VCaP (cell line): ENCODE data around the gene RPLP2.
A peak's percentile ranks its signal among the peaks of the same experiment; 100 is the strongest.

Source experiments
- H3K27ac ChIP-seq: fragments of 450-650 bp; 2 replicates; pipeline ENCODE4 v1.5.1; 2017
- TF ChIP-seq, protein P1 (sequence below): fragments of 450-650 bp; conservative IDR thresholded peaks from 2 replicates; pipeline ENCODE4 v1.5.1; 2017; ENCODE audit warnings: mild to moderate bottlenecking, moderate library complexity

Gene RPLP2

DNA sequence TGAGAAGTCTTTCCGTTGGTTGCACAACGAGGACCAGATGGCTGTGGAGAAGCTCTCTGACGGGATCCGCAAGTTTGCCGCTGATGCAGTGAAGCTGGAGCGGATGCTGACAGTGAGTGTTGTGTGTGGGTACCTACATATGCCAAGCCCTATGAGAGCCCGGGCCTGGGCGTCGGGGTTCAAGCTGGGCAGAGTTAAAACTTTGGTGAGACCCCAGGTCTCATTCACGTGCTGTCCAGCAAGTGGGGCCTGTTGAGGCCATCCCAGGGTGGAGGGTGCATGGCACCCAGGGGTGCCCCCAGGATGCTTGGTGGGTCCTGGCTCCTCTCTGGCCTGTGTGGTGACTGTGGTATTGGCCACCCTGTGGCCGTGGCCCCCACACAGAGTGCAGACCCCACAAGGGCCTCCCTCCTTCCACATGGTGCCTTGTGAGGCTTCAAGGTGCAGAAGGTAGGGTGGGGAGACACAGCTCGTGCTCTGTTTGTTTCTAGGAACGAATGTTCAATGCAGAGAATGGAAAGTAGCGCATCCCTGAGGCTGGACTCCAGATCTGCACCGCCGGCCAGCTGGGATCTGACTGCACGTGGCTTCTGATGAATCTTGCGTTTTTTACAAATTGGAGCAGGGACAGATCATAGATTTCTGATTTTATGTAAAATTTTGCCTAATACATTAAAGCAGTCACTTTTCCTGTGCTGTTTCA is 45.3 kb upstream of the RPLP2 start:
- TF ChIP-seq, protein P1, sequence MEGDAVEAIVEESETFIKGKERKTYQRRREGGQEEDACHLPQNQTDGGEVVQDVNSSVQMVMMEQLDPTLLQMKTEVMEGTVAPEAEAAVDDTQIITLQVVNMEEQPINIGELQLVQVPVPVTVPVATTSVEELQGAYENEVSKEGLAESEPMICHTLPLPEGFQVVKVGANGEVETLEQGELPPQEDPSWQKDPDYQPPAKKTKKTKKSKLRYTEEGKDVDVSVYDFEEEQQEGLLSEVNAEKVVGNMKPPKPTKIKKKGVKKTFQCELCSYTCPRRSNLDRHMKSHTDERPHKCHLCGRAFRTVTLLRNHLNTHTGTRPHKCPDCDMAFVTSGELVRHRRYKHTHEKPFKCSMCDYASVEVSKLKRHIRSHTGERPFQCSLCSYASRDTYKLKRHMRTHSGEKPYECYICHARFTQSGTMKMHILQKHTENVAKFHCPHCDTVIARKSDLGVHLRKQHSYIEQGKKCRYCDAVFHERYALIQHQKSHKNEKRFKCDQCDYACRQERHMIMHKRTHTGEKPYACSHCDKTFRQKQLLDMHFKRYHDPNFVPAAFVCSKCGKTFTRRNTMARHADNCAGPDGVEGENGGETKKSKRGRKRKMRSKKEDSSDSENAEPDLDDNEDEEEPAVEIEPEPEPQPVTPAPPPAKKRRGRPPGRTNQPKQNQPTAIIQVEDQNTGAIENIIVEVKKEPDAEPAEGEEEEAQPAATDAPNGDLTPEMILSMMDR = no peak
- no peak overlapping the region; the same call in 1 of the 2 replicates for H3K27ac ChIP-seq

DNA sequence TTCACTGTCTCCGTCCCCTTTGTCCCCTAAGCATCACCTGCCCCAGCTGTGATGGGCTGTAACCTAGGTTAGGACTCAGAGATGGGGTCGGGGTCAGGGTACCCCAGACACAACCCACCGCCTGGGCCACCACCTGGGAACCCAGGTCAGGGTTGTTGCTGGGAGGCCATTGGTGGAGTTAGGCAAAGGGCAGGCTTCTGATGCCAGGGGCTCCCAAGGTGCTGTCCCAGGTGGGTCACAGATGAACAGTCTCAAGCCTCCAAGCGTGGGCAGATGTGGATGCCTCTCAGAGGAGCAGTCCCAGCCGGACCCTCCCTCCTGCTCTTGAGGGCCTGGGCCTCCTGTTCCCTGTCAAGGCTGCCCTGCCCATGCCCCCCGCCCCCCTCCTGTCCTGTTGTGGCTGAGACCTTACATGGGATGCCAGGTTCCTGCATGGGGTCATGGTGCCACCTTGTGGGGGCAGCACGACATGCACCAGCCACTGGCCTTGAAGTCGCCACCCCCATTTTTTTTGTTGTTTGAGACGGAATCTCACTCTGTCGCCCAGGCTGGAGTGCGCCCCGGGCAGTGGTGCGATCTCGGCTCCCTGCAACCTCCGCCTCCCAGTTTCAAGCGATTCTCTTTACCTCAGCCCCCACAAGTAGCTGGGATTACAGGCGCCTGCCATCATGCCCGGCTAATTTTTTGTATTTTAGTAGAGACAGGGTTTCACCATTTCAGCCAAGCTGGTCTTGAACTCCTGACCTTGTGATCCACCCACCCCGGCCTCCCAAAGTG is 44.6 kb upstream of the RPLP2 start:
- no peak overlapping the region for H3K27ac ChIP-seq
- TF ChIP-seq, protein P1 = peak; percentile 77

DNA sequence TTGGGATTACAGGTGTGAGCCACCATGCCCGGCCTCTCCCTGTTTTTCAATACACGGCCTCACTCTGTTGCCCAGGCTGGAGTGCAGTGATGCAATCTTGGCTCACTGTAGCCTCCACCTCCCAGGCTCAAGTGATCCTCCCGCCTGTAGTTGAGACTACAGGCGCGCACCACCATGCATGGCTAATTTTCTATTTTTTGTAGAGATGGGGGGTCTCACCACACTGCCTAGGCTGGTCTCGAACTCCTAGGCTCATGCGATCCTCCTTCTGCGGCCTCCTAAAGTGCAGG is 44.0 kb upstream of the RPLP2 start:
- TF ChIP-seq, protein P1 = no peak
- H3K27ac ChIP-seq = no peak overlapping the region

DNA sequence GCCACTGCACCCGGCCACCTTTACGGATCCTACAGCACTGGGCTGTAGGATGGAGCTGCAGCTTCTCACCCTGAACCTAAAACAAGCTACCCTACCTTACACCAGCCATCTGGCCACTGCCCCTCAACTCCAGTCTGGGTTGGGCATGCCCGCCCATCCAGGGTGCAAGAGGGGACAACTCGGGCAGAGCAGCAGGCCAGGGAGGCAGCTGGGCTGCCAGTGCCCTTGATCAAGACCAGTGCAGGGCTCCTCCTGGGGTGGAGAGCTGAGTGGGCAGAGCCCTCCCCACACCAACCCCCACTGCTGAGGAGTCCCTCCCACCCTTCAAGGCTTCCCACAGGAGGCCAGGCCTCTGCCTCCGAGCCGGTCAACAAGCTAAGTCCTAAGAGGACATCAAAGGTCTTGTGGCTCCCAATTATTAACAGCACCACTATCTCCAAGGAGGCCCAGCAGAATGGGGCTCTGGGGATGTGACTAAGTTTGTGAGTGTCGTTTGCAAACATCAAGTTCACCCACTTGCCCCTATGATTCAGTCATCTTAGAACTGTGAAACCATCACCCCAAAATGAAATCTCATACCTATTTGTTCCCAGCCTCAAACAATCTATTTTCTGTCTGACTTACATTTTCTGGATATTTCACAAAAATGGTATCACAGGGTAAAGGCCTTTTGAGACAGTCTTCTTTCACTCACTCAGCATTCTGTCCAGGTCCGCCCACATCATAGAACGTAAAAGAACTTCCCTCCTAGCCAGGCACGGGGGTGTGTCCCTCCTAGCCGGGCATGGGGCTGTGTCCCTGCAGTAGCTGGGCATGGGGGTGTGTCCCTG is 43.4 kb upstream of the RPLP2 start:
- no peak overlapping the region for H3K27ac ChIP-seq
- TF ChIP-seq, protein P1 = no peak

DNA sequence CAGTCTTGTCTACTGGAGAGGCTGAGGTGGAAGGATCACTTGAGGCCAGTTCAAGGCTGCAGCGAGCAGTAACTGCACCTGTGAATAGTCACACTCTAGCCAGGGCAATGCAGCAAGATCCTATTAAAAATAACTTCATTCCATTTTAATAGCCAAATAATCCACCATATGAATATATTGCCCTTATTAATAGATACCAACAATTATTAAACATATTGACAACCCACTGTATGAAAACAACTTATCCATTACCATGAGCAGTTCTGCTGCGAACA is 42.9 kb upstream of the RPLP2 start:
- H3K27ac ChIP-seq = no peak overlapping the region
- TF ChIP-seq, protein P1 = no peak

DNA sequence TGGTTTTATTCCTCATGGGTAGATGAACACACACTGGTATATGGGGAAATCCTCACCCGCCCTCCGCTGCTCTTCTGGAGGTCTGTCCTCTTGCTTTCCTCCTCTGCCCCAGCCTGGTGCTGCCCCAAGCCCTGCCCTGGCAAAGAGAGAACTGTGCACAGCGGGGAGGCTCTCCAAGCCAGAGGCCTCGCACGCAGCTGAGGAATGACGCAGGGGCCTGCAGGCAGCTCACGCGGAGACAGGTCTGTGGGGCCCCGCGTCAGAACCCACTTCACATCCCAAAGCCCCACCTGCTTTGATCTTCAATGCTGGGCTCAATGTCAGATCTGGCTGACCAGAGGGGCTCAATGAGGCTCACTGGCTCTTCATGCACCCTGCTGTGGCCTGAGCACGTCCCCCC is 42.5 kb upstream of the RPLP2 start:
- no peak overlapping the region for H3K27ac ChIP-seq
- TF ChIP-seq, protein P1 = no peak

DNA sequence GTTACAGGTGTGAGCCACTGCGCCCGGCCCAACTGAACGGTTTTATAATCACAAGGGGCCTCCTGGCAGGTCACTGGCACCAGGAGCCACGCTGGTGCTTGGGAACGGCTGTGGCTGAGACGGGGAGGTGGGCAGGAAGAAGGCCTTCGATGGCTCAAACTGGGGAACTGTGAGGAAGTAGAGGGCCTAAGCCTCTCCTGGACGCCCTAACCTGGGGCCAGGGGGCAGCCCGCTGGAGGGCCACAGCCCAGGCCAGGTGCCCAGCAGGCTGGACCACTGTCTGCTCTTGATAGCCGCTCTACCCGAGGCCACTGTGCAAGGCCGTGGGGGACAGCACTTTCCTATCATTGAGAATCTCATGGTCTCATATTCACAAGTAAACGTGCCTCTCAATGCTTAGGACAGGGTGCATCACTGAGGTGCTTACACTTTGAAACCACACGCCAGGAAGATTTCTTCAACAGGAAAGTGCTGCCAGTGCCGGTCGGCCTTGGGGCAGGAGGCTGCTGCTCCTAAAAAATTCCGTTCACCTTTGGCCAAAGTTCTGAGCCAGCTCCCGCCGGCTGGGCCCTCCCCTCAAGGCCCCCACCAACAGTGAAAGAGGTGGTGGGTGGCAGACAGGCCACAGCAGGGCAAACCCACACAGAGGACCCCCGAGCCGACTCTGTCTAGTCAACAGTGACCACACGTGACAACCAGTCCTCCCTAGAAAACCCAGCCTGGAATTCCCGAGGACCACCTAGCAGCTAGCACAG is 39.7 kb upstream of the RPLP2 start:
- TF ChIP-seq, protein P1 = no peak
- H3K27ac ChIP-seq = no peak overlapping the region
